DOHH2 (cell line): ENCODE data around the gene PAK5.
A peak's percentile ranks its signal among the peaks of the same experiment; 100 is the strongest.

Source experiments
- H3F3A ChIP-seq: fragments of 200-600 bp; sonication (generic), shearing (Covaris generic); 2 replicates; pipeline ENCODE4 v1.6.0; 2016; ENCODE audit warnings: antibody characterized with exemption, mild to moderate bottlenecking; ENCODE audit not compliant: control insufficient read depth, insufficient read depth
- H3K27ac ChIP-seq: fragments of 200-600 bp; sonication (generic); 2 replicates; pipeline ENCODE4 v1.5.1; 2014; ENCODE audit warnings: low read depth, mild to moderate bottlenecking, low read length, moderate library complexity
- H3K27me3 ChIP-seq: fragments of 200-600 bp; sonication (generic); 2 replicates; pipeline ENCODE4 v1.6.1; 2014; ENCODE audit warnings: mild to moderate bottlenecking, low read length, mixed read lengths; ENCODE audit not compliant: control insufficient read depth
- H3K36me3 ChIP-seq: fragments of 200-600 bp; sonication (generic); 2 replicates; pipeline ENCODE4 v1.6.1; 2014; ENCODE audit warnings: mild to moderate bottlenecking, low read length, moderate library complexity, mixed read lengths; ENCODE audit not compliant: control insufficient read depth
- H3K4me1 ChIP-seq: fragments of 200-600 bp; sonication (generic); 2 replicates; pipeline ENCODE4 v1.6.1; 2014; ENCODE audit warnings: mild to moderate bottlenecking, low read length, mixed read lengths; ENCODE audit not compliant: control insufficient read depth
- H3K4me2 ChIP-seq: fragments of 200-600 bp; sonication (generic); 2 replicates; pipeline ENCODE4 v1.6.0; 2014; ENCODE audit warnings: mild to moderate bottlenecking, low read length, moderate library complexity
- H3K4me3 ChIP-seq: fragments of 200-600 bp; sonication (generic); 2 replicates; pipeline ENCODE4 v1.5.1; 2014; ENCODE audit warnings: mild to moderate bottlenecking, low read length, mixed read lengths
- H3K79me2 ChIP-seq: fragments of 200-600 bp; sonication (generic); 2 replicates; pipeline ENCODE4 v1.6.1; 2014; ENCODE audit warnings: mild to moderate bottlenecking, low read length, mixed read lengths; ENCODE audit not compliant: control insufficient read depth
- H3K9me2 ChIP-seq: fragments of 200-600 bp; sonication (generic); replicated peaks from 2 replicates; pipeline ENCODE4 v1.6.1; 2014; ENCODE audit warnings: mild to moderate bottlenecking, low read length, mixed read lengths; ENCODE audit not compliant: control insufficient read depth
- H3K9me3 ChIP-seq: fragments of 200-600 bp; sonication (generic); 2 replicates; pipeline ENCODE4 v1.6.1; 2014; ENCODE audit warnings: antibody characterized with exemption, low read length, mixed read lengths; ENCODE audit not compliant: control insufficient read depth, insufficient read depth
- H4K20me1 ChIP-seq: fragments of 200-600 bp; sonication (generic); 2 replicates; pipeline ENCODE4 v1.6.0; 2014; ENCODE audit warnings: low read depth, mild to moderate bottlenecking, antibody characterized with exemption, low read length, moderate library complexity; ENCODE audit not compliant: control insufficient read depth, insufficient read depth
- EZH2phosphoT487 ChIP-seq: fragments of 200-600 bp; sonication (generic); IDR thresholded peaks from 2 replicates; pipeline ENCODE4 v1.6.1; 2017; ENCODE audit warnings: borderline replicate concordance, mild to moderate bottlenecking, antibody characterized with exemption, low read length, moderate library complexity, mixed read lengths
- TF ChIP-seq, protein P1 (sequence below): fragments of 200-600 bp; sonication (generic); IDR thresholded peaks from one replicate; pipeline ENCODE4 v1.5.1; 2014; ENCODE audit warnings: antibody characterized with exemption, mild to moderate bottlenecking, low read depth, low read length; ENCODE audit not compliant: poor library complexity, severe bottlenecking

PAK5 gene

DNA sequence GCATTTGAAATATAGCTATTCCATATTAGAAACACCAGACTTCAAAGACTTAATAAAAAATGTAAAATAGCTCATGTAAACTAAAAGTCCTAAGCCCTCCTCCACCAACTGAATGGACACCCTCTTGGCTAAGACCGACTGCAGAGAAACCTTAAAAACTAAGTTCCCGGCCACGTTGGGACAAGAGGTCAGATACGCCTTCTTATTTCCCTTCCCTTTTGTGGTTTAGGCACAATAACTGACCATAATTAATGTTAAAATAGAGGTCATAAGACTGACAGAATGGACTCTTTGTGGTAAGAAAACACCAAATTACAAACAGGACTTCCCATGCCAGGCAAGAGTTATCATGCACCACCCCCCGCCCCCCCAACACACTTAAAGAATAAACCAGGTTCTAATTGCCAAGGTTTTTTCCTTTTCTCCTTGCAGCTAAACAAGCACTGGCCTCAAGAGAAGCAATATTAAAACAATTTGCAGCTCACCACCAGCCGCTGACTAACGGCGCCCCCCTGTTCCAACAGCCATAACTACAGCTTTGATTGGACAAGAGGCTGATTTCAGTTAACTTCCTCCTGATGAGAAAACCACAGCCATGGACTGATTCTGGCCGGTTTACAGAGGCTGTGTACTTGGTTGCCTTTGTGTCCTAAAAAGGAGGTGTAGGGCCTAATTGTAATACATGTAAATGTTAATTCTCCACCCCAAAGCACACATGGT is 335.2 kb downstream of the PAK5 start:
- H3F3A ChIP-seq: no peaks in the 10 kb centered on the region
- H3K9me2 ChIP-seq: no peaks in the 10 kb centered on the region
- no peak overlapping the region for H3K4me2 ChIP-seq
- H3K36me3 ChIP-seq: no peaks in the 10 kb centered on the region
- no peaks in the 10 kb centered on the region for H4K20me1 ChIP-seq
- TF ChIP-seq, protein P1, sequence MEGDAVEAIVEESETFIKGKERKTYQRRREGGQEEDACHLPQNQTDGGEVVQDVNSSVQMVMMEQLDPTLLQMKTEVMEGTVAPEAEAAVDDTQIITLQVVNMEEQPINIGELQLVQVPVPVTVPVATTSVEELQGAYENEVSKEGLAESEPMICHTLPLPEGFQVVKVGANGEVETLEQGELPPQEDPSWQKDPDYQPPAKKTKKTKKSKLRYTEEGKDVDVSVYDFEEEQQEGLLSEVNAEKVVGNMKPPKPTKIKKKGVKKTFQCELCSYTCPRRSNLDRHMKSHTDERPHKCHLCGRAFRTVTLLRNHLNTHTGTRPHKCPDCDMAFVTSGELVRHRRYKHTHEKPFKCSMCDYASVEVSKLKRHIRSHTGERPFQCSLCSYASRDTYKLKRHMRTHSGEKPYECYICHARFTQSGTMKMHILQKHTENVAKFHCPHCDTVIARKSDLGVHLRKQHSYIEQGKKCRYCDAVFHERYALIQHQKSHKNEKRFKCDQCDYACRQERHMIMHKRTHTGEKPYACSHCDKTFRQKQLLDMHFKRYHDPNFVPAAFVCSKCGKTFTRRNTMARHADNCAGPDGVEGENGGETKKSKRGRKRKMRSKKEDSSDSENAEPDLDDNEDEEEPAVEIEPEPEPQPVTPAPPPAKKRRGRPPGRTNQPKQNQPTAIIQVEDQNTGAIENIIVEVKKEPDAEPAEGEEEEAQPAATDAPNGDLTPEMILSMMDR: peak; percentile 34
- TF ChIP-seq EZH2phosphoT487: no peak
- H3K27ac ChIP-seq: no peak overlapping the region
- H3K79me2 ChIP-seq: no peaks in the 10 kb centered on the region
- H3K4me1 ChIP-seq: no peaks in the 10 kb centered on the region
- H3K4me3 ChIP-seq: no peak overlapping the region
- H3K27me3 ChIP-seq: no peaks in the 10 kb centered on the region
- no peaks in the 10 kb centered on the region for H3K9me3 ChIP-seq

DNA sequence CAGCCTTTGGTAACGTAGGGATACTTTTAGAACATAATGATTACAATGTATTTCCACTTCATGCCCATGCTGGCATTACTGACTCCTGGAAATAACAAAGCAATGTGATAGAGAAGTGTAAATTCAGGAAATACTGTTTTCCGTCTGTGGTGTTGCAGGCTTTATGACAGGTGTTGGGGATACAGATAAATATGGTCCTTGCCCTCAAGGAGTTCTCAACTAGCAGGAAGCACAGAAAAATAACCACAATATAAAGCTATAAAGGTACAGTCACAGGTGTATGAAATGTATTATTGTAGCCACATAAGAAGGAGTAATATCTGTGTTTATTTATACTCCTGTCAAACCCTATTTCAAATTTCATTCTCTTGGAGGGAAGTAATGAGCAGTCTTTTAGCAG is 337.4 kb downstream of the PAK5 start:
- H3K9me3 ChIP-seq: no peaks in the 10 kb centered on the region
- H3F3A ChIP-seq: no peaks in the 10 kb centered on the region
- H3K4me3 ChIP-seq: no peak overlapping the region
- H3K9me2 ChIP-seq: no peaks in the 10 kb centered on the region
- no peak overlapping the region for H3K27ac ChIP-seq
- no peaks in the 10 kb centered on the region for H3K36me3 ChIP-seq
- H3K4me1 ChIP-seq: no peaks in the 10 kb centered on the region
- no peaks in the 10 kb centered on the region for H3K79me2 ChIP-seq
- H3K27me3 ChIP-seq: no peaks in the 10 kb centered on the region
- no peaks in the 10 kb centered on the region for H4K20me1 ChIP-seq
- TF ChIP-seq, protein P1: no peak
- no peak for TF ChIP-seq EZH2phosphoT487
- H3K4me2 ChIP-seq: no peak overlapping the region

- TF ChIP-seq, protein P1: no peak
- no peak for TF ChIP-seq EZH2phosphoT487
- Histone ChIP-seq H3K4me3 (no peak overlapping the region), H3K4me2 (no peak overlapping the region), H3F3A (no peaks in the 10 kb centered on the region), H4K20me1 (no peaks in the 10 kb centered on the region), H3K27me3 (no peaks in the 10 kb centered on the region), H3K36me3 (no peaks in the 10 kb centered on the region), H3K79me2 (no peaks in the 10 kb centered on the region), H3K4me1 (no peaks in the 10 kb centered on the region), H3K27ac (no peak overlapping the region), H3K9me2 (no peaks in the 10 kb centered on the region), H3K9me3 (no peaks in the 10 kb centered on the region; the same call in 1 of the 2 replicates)
Measured at GRCh38 chr20:9500121-9500520, 338.8 kb downstream of the PAK5 start.
